SU-DHL-6 (cell line): ENCODE data around the gene ANP32A.

Experiments used
- H2AFZ ChIP-seq: fragments of 200-600 bp; sonication (generic); 2 replicates; pipeline ENCODE4 v1.6.1; 2014; ENCODE audit warnings: low read depth, mild to moderate bottlenecking, moderate library complexity, mixed read lengths, antibody characterized with exemption, low read length; ENCODE audit not compliant: severe bottlenecking
- H3F3A ChIP-seq: fragments of 200-600 bp; shearing (Covaris generic); 2 replicates; pipeline ENCODE4 v1.6.0; 2016; ENCODE audit warnings: antibody characterized with exemption, mild to moderate bottlenecking; ENCODE audit not compliant: insufficient read depth
- H3K27ac ChIP-seq: fragments of 200-600 bp; sonication (generic); 2 replicates; pipeline ENCODE4 v1.5.1; 2016; ENCODE audit warnings: low read depth, mild to moderate bottlenecking, low read length, moderate library complexity, mixed read lengths
- H3K27me3 ChIP-seq: fragments of 200-600 bp; sonication (generic), shearing (Covaris generic); 2 replicates; pipeline ENCODE4 v1.6.0; 2014; ENCODE audit warnings: mild to moderate bottlenecking, low read length
- H3K36me3 ChIP-seq: fragments of 200-600 bp; sonication (generic); 2 replicates; pipeline ENCODE4 v1.6.1; 2014; ENCODE audit warnings: mild to moderate bottlenecking, low read length, mixed read lengths
- H3K4me2 ChIP-seq: fragments of 300-600, 200-600 bp; shearing (Covaris generic), sonication (generic); 2 replicates; pipeline ENCODE4 v1.6.0; 2014; ENCODE audit warnings: low read length, low read depth, mild to moderate bottlenecking; ENCODE audit not compliant: poor library complexity, severe bottlenecking
- H3K4me3 ChIP-seq: fragments of 200-600 bp; sonication (generic); 2 replicates; pipeline ENCODE4 v1.5.1; 2014; ENCODE audit warnings: antibody characterized with exemption, low read length, mild to moderate bottlenecking, mixed read lengths; ENCODE audit not compliant: insufficient read depth, poor library complexity, severe bottlenecking
- H3K79me2 ChIP-seq: fragments of 200-600 bp; sonication (generic); 2 replicates; pipeline ENCODE4 v1.6.1; 2014; ENCODE audit warnings: mild to moderate bottlenecking, low read length, moderate library complexity; ENCODE audit not compliant: insufficient read depth
- H3K9ac ChIP-seq: fragments of 200-600 bp; sonication (generic); 2 replicates; pipeline ENCODE4 v1.7.0; 2014; ENCODE audit warnings: mild to moderate bottlenecking, low read length
- H3K9me2 ChIP-seq: fragments of 200-600 bp; sonication (generic); replicated peaks from 2 replicates; pipeline ENCODE4 v1.6.1; 2014; ENCODE audit warnings: low read length; ENCODE audit not compliant: insufficient read depth
- H3K9me3 ChIP-seq: fragments of 200-600 bp; sonication (generic); 2 replicates; pipeline ENCODE4 v1.6.1; 2014; ENCODE audit warnings: low read length, mixed read lengths; ENCODE audit not compliant: insufficient read depth
- H4K20me1 ChIP-seq: fragments of 200-600 bp; sonication (generic); 2 replicates; pipeline ENCODE4 v1.6.1; 2014; ENCODE audit warnings: low read depth, mild to moderate bottlenecking, antibody characterized with exemption, low read length, moderate library complexity, mixed read lengths
- CTCF ChIP-seq: fragments of 200-600 bp; sonication (generic); IDR thresholded peaks from one replicate; pipeline ENCODE4 v1.5.1; 2017; ENCODE audit warnings: antibody characterized with exemption, mild to moderate bottlenecking, low read length, moderate library complexity; ENCODE audit not compliant: insufficient read depth, poor library complexity, severe bottlenecking
- EZH2phosphoT487 ChIP-seq: fragments of 200-600 bp; sonication (generic), shearing (Covaris generic); conservative IDR thresholded peaks from 2 replicates; pipeline ENCODE4 v1.6.1; 2018; ENCODE audit warnings: mild to moderate bottlenecking, antibody characterized with exemption, low read length, moderate library complexity, mixed read lengths

ANP32A gene

GRCh38 chr15:68770216-68770615, 50.5 kb downstream of the ANP32A start:
- no peak for TF ChIP-seq EZH2phosphoT487
- no peak for TF ChIP-seq CTCF
- Histone ChIP-seq H3F3A (no peaks in the 10 kb centered on the region), H3K9me3 (no peaks in the 10 kb centered on the region), H2AFZ (no peak overlapping the region), H3K9ac (no peak overlapping the region), H3K27ac (no peak overlapping the region), H3K4me2 (no peak overlapping the region), H3K4me3 (no peak overlapping the region), H3K36me3 (no peaks in the 10 kb centered on the region), H3K9me2 (no peaks in the 10 kb centered on the region), H4K20me1 (no peaks in the 10 kb centered on the region), H3K27me3 (no peaks in the 10 kb centered on the region), H3K79me2 (no peaks in the 10 kb centered on the region)

DNA sequence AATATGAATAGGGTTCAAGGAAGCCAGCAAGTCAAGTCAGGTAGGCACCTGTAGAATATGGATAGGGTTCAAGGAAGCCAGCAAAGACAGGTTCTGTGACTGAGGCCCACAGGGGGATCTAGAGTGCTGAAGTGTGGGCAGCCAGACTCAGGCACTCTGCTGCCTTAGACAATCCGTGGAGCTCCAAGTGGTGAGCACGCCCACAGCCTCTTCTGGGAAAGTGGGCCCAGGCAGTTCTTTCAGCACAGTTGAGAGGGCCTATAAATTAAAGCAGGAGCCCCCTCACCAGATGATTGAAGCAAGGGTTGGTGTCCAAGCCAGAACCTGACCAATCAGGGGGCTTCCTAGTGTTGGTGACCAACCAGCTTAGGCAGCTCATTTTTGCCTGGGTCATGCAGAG, 51.0 kb downstream of the ANP32A start:
- H3K27ac ChIP-seq: no peak overlapping the region
- no peaks in the 10 kb centered on the region for H3K9me2 ChIP-seq
- no peaks in the 10 kb centered on the region for H3K27me3 ChIP-seq
- H3K4me3 ChIP-seq: no peak overlapping the region
- no peak overlapping the region for H3K9ac ChIP-seq
- no peaks in the 10 kb centered on the region for H3F3A ChIP-seq
- H2AFZ ChIP-seq: no peak overlapping the region
- no peaks in the 10 kb centered on the region for H3K36me3 ChIP-seq
- no peaks in the 10 kb centered on the region for H4K20me1 ChIP-seq
- no peaks in the 10 kb centered on the region for H3K79me2 ChIP-seq
- TF ChIP-seq CTCF: no peak
- no peak for TF ChIP-seq EZH2phosphoT487
- H3K9me3 ChIP-seq: no peaks in the 10 kb centered on the region
- H3K4me2 ChIP-seq: no peak overlapping the region

DNA sequence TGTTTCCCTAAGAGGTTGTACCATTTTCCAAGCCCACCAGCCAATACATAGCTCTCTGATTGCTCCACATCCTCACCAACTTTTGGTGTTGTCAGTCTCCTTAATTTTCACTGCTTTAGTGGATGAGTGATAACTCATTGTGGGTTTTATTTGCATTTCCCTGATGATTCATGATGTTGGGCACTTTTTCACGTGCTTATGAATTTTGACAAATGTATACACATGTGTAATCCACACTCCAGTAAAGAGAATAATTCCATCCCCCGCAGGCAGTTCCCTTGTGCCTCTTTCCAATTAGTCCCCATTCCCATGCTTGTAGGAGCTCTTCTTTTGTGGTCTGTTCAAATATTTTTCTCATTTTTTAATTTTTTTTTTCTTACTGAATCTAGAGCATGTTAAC, 52.4 kb downstream of the ANP32A start:
- H3K4me3 ChIP-seq: no peak overlapping the region
- H3K36me3 ChIP-seq: no peaks in the 10 kb centered on the region
- no peaks in the 10 kb centered on the region for H3K27me3 ChIP-seq
- TF ChIP-seq CTCF: no peak
- TF ChIP-seq EZH2phosphoT487: no peak
- no peak overlapping the region for H3K27ac ChIP-seq
- H3K9ac ChIP-seq: no peak overlapping the region
- no peaks in the 10 kb centered on the region for H4K20me1 ChIP-seq
- H3K9me2 ChIP-seq: no peaks in the 10 kb centered on the region
- no peaks in the 10 kb centered on the region for H3F3A ChIP-seq
- H3K79me2 ChIP-seq: no peaks in the 10 kb centered on the region
- H3K9me3 ChIP-seq: no peaks in the 10 kb centered on the region
- no peak overlapping the region for H2AFZ ChIP-seq
- H3K4me2 ChIP-seq: no peak overlapping the region

DNA sequence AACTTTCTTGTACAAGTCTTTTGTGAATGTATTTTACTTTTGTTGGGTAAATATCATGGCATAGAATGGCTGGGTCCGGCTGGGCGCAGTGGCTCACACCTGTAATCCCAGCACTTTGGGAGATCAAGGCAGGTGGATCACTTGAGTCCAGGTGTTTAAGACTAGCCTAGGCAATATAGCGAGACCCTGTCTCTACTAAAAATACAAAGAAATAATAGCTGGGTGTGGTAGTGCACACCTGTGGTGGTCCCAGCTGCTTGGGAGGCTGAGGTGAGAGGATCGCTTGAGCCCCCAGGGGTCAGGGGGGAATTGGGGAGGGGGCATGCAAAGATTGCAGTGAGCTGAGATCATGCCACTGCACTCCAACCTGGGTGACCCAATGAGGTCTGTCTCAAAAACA, 52.9 kb downstream of the ANP32A start:
- H3K4me3 ChIP-seq: no peak overlapping the region
- no peaks in the 10 kb centered on the region for H3K9me2 ChIP-seq
- no peak overlapping the region for H3K4me2 ChIP-seq
- no peak for TF ChIP-seq CTCF
- no peak for TF ChIP-seq EZH2phosphoT487
- no peaks in the 10 kb centered on the region for H3K79me2 ChIP-seq
- no peak overlapping the region for H3K27ac ChIP-seq
- H3K27me3 ChIP-seq: no peaks in the 10 kb centered on the region
- no peak overlapping the region for H3K9ac ChIP-seq
- no peaks in the 10 kb centered on the region for H3K36me3 ChIP-seq
- no peaks in the 10 kb centered on the region for H4K20me1 ChIP-seq
- no peaks in the 10 kb centered on the region for H3F3A ChIP-seq
- H2AFZ ChIP-seq: no peak overlapping the region
- H3K9me3 ChIP-seq: no peaks in the 10 kb centered on the region
